GM12891 (cell line): Measurements from ENCODE around the gene VAPB.

Source experiments
- POLR2A ChIP-seq: IDR thresholded peaks from 2 replicates; pipeline ENCODE4 v1.6.1; 2011; ENCODE audit warnings: low read depth, low read length, control low read depth
- POLR2AphosphoS5 ChIP-seq: IDR thresholded peaks from 2 replicates; pipeline ENCODE4 v1.6.1; 2011; ENCODE audit warnings: low read depth, low read length, control low read depth
- SPI1 ChIP-seq: IDR thresholded peaks from 2 replicates; pipeline ENCODE4 v1.6.1; 2011; ENCODE audit warnings: low read depth, low read length, control low read depth
- TAF1 ChIP-seq: IDR thresholded peaks from 2 replicates; pipeline ENCODE4 v1.6.1; 2011; ENCODE audit warnings: low read depth, low read length, control low read depth

GRCh38 chr20:58361481-58362205 is 27.4 kb upstream of the VAPB start:
- TF ChIP-seq POLR2A, result no peak
- no peak for TF ChIP-seq POLR2AphosphoS5
- TF ChIP-seq SPI1, result no peak
- no peak for TF ChIP-seq TAF1
